ENCODE data around the gene NKX2-2.

The NKX2-2 gene

GRCh38 chr20:21527908-21528307, 14.0 kb upstream of the NKX2-2 start:
- POLR2A ChIA-PET = no interaction called here
- Histone ChIP-seq H3K4me3 (ENCODE audit: low read depth, low read length) (no peak overlapping the region), H3K9me3 (ENCODE audit: control insufficient read depth, insufficient read depth, low read depth, low read length) (no peaks in the 10 kb centered on the region), H3K27ac (ENCODE audit: extremely low read depth, low read depth, low read length) (no peak overlapping the region), H3K36me3 (ENCODE audit: control insufficient read depth in 2 of 2, insufficient read depth in 1 of 2, low read length in 2 of 2) (no peaks in the 10 kb centered on the region), H3K4me1 (ENCODE audit: control insufficient read depth, insufficient read depth, low read length) (peaks cover 3% of the 10 kb centered on the region; the same call in 1 of the 2 replicates)
- CTCF ChIA-PET = interaction anchor here (0.7 to 3.0 kb wide), 2 partner anchors 44 to 292 kb away, joined by 3 to 32 read pairs; no protein-coding TSS in a partner anchor
- TF ChIP-seq ZNF394 (tag by site-specific recombination; IDR thresholded peaks at IDR 0.05; ENCODE audit: borderline replicate concordance) = no peak
- TF ChIP-seq ZNF529 (tag by site-specific recombination; IDR thresholded peaks at IDR 0.05; ENCODE audit: insufficient replicate concordance) = no peak
- no peak for TF ChIP-seq BCL11A (tag by site-specific recombination; IDR thresholded peaks at IDR 0.05; ENCODE audit: low read depth)
- no peak for TF ChIP-seq ZNF776 (tag by site-specific recombination; IDR thresholded peaks at IDR 0.05; ENCODE audit: borderline replicate concordance)
- TF ChIP-seq ZNF560 (tag by site-specific recombination; IDR thresholded peaks at IDR 0.05; ENCODE audit: borderline replicate concordance) = no peak
- no peak for TF ChIP-seq ZSCAN30 (tag by site-specific recombination; IDR thresholded peaks at IDR 0.05)
- no peak for TF ChIP-seq ZNF549 (tag by site-specific recombination; IDR thresholded peaks at IDR 0.05)
- no peak for TF ChIP-seq ZNF514 (tag by site-specific recombination; IDR thresholded peaks at IDR 0.05)

GRCh38 chr20:21526776-21527175, 12.9 kb upstream of the NKX2-2 start:
- Histone ChIP-seq H3K4me1 (ENCODE audit: control insufficient read depth, insufficient read depth, low read length) (peaks cover 3% of the 10 kb centered on the region; the same call in 1 of the 2 replicates), H3K4me3 (ENCODE audit: low read depth, low read length) (no peak overlapping the region), H3K27ac (ENCODE audit: extremely low read depth, low read depth, low read length) (no peak overlapping the region), H3K36me3 (ENCODE audit: control insufficient read depth in 2 of 2, insufficient read depth in 1 of 2, low read length in 2 of 2) (no peaks in the 10 kb centered on the region), H3K9me3 (ENCODE audit: control insufficient read depth, insufficient read depth, low read depth, low read length) (no peaks in the 10 kb centered on the region)
- no peak for TF ChIP-seq YY2 (tag by site-specific recombination; IDR thresholded peaks at IDR 0.05)
- no peak for TF ChIP-seq ZNF324 (tag by site-specific recombination; IDR thresholded peaks at IDR 0.05)
- TF ChIP-seq ZNF155 (tag by site-specific recombination; IDR thresholded peaks at IDR 0.05) = no peak
- TF ChIP-seq HOXC10 (CRISPR knock-in tag; IDR thresholded peaks at IDR 0.05) = no peak
- no peak for TF ChIP-seq ZNF664 (tag by site-specific recombination; IDR thresholded peaks at IDR 0.05)
- no peak for TF ChIP-seq SP7 (tag by site-specific recombination; IDR thresholded peaks at IDR 0.05)
- no peak for TF ChIP-seq ZNF571 (tag by site-specific recombination; IDR thresholded peaks at IDR 0.05)
- ChIA-PET POLR2A (no interaction called here), CTCF (interaction anchor here (0.6 kb wide), 1 partner anchor 28 kb away, joined by 3 read pairs; no protein-coding TSS in a partner anchor)

GRCh38 chr20:21523895-21524294, 10.0 kb upstream of the NKX2-2 start:
- POLR2A ChIA-PET = no interaction called here

More at GRCh38 chr20:21523895-21524294, 10.0 kb upstream of the NKX2-2 start:
- Histone ChIP-seq H3K4me1 (ENCODE audit: control insufficient read depth, insufficient read depth, low read length) (peaks cover 3% of the 10 kb centered on the region; the same call in 1 of the 2 replicates), H3K9me3 (ENCODE audit: control insufficient read depth, insufficient read depth, low read depth, low read length) (no peaks in the 10 kb centered on the region), H3K36me3 (ENCODE audit: control insufficient read depth in 2 of 2, insufficient read depth in 1 of 2, low read length in 2 of 2) (no peaks in the 10 kb centered on the region), H3K27ac (ENCODE audit: extremely low read depth, low read depth, low read length) (no peak overlapping the region), H3K4me3 (ENCODE audit: low read depth, low read length) (no peak overlapping the region)
- CTCF ChIA-PET = interaction anchor here (1.1 to 1.6 kb wide), 3 partner anchors 19 to 687 kb away, joined by 3 to 4 read pairs (median 4); no protein-coding TSS in a partner anchor
- TF ChIP-seq PRDM1 (tag by site-specific recombination; IDR thresholded peaks at IDR 0.05) = no peak
- TF ChIP-seq ZNF211 (tag by site-specific recombination; IDR thresholded peaks at IDR 0.05; ENCODE audit: low read depth) = no peak
- TF ChIP-seq SCRT1 (tag by site-specific recombination; IDR thresholded peaks at IDR 0.05; ENCODE audit: borderline replicate concordance) = no peak
- TF ChIP-seq PRDM6 (tag by site-specific recombination; IDR thresholded peaks at IDR 0.05) = no peak
- no peak for TF ChIP-seq SETDB1 (IDR thresholded peaks at IDR 0.05; ENCODE audit: insufficient read length, low read length)
- TF ChIP-seq SP2 (tag by site-specific recombination; IDR thresholded peaks at IDR 0.05) = no peak
- no peak for TF ChIP-seq ZNF660 (tag by site-specific recombination; IDR thresholded peaks at IDR 0.05)
- TF ChIP-seq ZNF624 (tag by site-specific recombination; IDR thresholded peaks at IDR 0.05) = no peak
